ENCODE results near the gene EME2.
A peak's percentile ranks its signal among the peaks of the same experiment; 100 is the strongest.

EME2 gene

GRCh38 chr16:1775846-1776671 lies 3.4 kb downstream of the EME2 start:
- Mint-ChIP-seq H3K4me1 (ENCODE audit: low read depth) (peaks cover 4% of the 10 kb centered on the region), H3K4me3 (no peak overlapping the region), H3K27me3 (ENCODE audit: low read depth) (no peaks in the 10 kb centered on the region), H3K9me3 (no peaks in the 10 kb centered on the region), H3K36me3 (ENCODE audit: low read depth) (peaks cover 10% of the 10 kb centered on the region), H3K27ac (no peak overlapping the region)

GRCh38 chr16:1776672-1776955 lies 4.0 kb downstream of the EME2 start:
- Mint-ChIP-seq H3K4me3 (no peak overlapping the region), H3K4me1 (ENCODE audit: low read depth) (peaks cover 5% of the 10 kb centered on the region), H3K9me3 (no peaks in the 10 kb centered on the region), H3K27ac (no peak overlapping the region), H3K36me3 (ENCODE audit: low read depth) (peaks cover 10% of the 10 kb centered on the region), H3K27me3 (ENCODE audit: low read depth) (no peaks in the 10 kb centered on the region)

GRCh38 chr16:1776991-1777374 lies 4.4 kb downstream of the EME2 start:
- Mint-ChIP-seq H3K4me3 (no peak overlapping the region), H3K36me3 (ENCODE audit: low read depth) (peaks cover 7% of the 10 kb centered on the region), H3K27ac (no peak overlapping the region), H3K9me3 (no peaks in the 10 kb centered on the region), H3K4me1 (ENCODE audit: low read depth) (peaks cover 7% of the 10 kb centered on the region), H3K27me3 (ENCODE audit: low read depth) (no peaks in the 10 kb centered on the region)

- no peaks in the 10 kb centered on the region for H3K27me3 Mint-ChIP-seq (ENCODE audit: low read depth)
- H3K36me3 Mint-ChIP-seq (ENCODE audit: low read depth): peaks cover 1% of the 10 kb centered on the region
- no peak overlapping the region for H3K4me3 Mint-ChIP-seq
- H3K4me1 Mint-ChIP-seq (ENCODE audit: low read depth): peaks cover 3% of the 10 kb centered on the region
- no peaks in the 10 kb centered on the region for H3K9me3 Mint-ChIP-seq
- H3K27ac Mint-ChIP-seq: no peak overlapping the region
Observed at GRCh38 chr16:1777375-1778199, 5.0 kb downstream of the EME2 start.

GRCh38 chr16:1778200-1779179 lies 5.9 kb downstream of the EME2 start:
- Mint-ChIP-seq H3K9me3 (no peaks in the 10 kb centered on the region), H3K27ac (no peak overlapping the region), H3K27me3 (ENCODE audit: low read depth) (no peaks in the 10 kb centered on the region), H3K36me3 (ENCODE audit: low read depth) (peaks cover 4% of the 10 kb centered on the region), H3K4me1 (ENCODE audit: low read depth) (peaks cover 3% of the 10 kb centered on the region), H3K4me3 (no peak overlapping the region)

GRCh38 chr16:1779234-1779701 lies 6.7 kb downstream of the EME2 start:
- Mint-ChIP-seq H3K27me3 (ENCODE audit: low read depth) (no peaks in the 10 kb centered on the region), H3K27ac (no peak overlapping the region), H3K9me3 (no peaks in the 10 kb centered on the region), H3K4me3 (no peak overlapping the region), H3K36me3 (ENCODE audit: low read depth) (peaks cover 4% of the 10 kb centered on the region), H3K4me1 (ENCODE audit: low read depth) (peaks cover 3% of the 10 kb centered on the region)

- no peaks in the 10 kb centered on the region for H3K27me3 Mint-ChIP-seq (ENCODE audit: low read depth)
- peaks cover 4% of the 10 kb centered on the region for H3K36me3 Mint-ChIP-seq (ENCODE audit: low read depth)
- H3K4me3 Mint-ChIP-seq: peak overlapping the region; percentile 17
- no peak overlapping the region for H3K27ac Mint-ChIP-seq
- H3K4me1 Mint-ChIP-seq (ENCODE audit: low read depth): peaks cover 3% of the 10 kb centered on the region
- no peaks in the 10 kb centered on the region for H3K9me3 Mint-ChIP-seq
Observed at GRCh38 chr16:1779741-1780676, 7.4 kb downstream of the EME2 start.

GRCh38 chr16:1780677-1781072 lies 8.1 kb downstream of the EME2 start:
- Mint-ChIP-seq H3K27ac (no peak overlapping the region), H3K4me1 (ENCODE audit: low read depth) (peaks cover 3% of the 10 kb centered on the region), H3K36me3 (ENCODE audit: low read depth) (peaks cover 4% of the 10 kb centered on the region), H3K9me3 (no peaks in the 10 kb centered on the region), H3K4me3 (peak overlapping the region; percentile 17), H3K27me3 (ENCODE audit: low read depth) (no peaks in the 10 kb centered on the region)

- no peaks in the 10 kb centered on the region for H3K9me3 Mint-ChIP-seq
- H3K27ac Mint-ChIP-seq: peak overlapping the region; percentile 82
- peak overlapping the region; percentile 85 for H3K4me3 Mint-ChIP-seq
- peaks cover 3% of the 10 kb centered on the region for H3K4me1 Mint-ChIP-seq (ENCODE audit: low read depth)
- no peaks in the 10 kb centered on the region for H3K27me3 Mint-ChIP-seq (ENCODE audit: low read depth)
- peaks cover 4% of the 10 kb centered on the region for H3K36me3 Mint-ChIP-seq (ENCODE audit: low read depth)
Observed at GRCh38 chr16:1781254-1781653, 8.6 kb downstream of the EME2 start.

- Mint-ChIP-seq H3K4me1 (ENCODE audit: low read depth) (peaks cover 3% of the 10 kb centered on the region), H3K27ac (peak overlapping the region; percentile 82), H3K36me3 (ENCODE audit: low read depth) (peaks cover 4% of the 10 kb centered on the region), H3K9me3 (no peaks in the 10 kb centered on the region), H3K27me3 (ENCODE audit: low read depth) (no peaks in the 10 kb centered on the region), H3K4me3 (peak overlapping the region; percentile 85)
Observed at GRCh38 chr16:1781758-1782407, 9.3 kb downstream of the EME2 start.

GRCh38 chr16:1782408-1783264 lies 10.0 kb downstream of the EME2 start, which contains the start of the genes NUBP2 and SPSB3:
NUBP2 (plus strand) TSS chr16:1782960; CDS start chr16:1783021, 61 bp downstream.
SPSB3 (minus strand) TSS chr16:1782571; CDS start chr16:1781483, 1,088 bp downstream.
- peaks cover 4% of the 10 kb centered on the region for H3K36me3 Mint-ChIP-seq (ENCODE audit: low read depth)
- no peaks in the 10 kb centered on the region for H3K27me3 Mint-ChIP-seq (ENCODE audit: low read depth)
- H3K27ac Mint-ChIP-seq: peak within 1 kb of the TSS; percentile 83
- H3K4me1 Mint-ChIP-seq (ENCODE audit: low read depth): peaks cover 3% of the 10 kb centered on the region
- H3K9me3 Mint-ChIP-seq: no peaks in the 10 kb centered on the region
- peak within 1 kb of the TSS; percentile 86 for H3K4me3 Mint-ChIP-seq

Data from T-helper 1 cell treated with Interleukin-12 subunit alpha and Interleukin-12 subunit beta and Interleukin-4 antibody, amounts not matched to agents 30 μg/mL and 1 μg/mL, for 36 hours (primary cell).